ENCODE measurements around the gene CST9. TPM values are rescaled to one million over a fixed set of nuclear protein-coding genes. Genes with fewer than 3 reads are reported as not detected.

The CST9 gene
- total and polyA plus RNA-seq, 2 of the 13 experiments (the other 11 are each of a cell fraction or from before 2014, with no cell fraction given): 0.07 TPM; not detected in 1

GRCh38 chr20:23629017-23629541, 23.4 kb upstream of the CST9 start (continued):
- TF ChIP-seq DBP (CRISPR knock-in tag; IDR thresholded peaks at IDR 0.05; ENCODE audit: not compliant biosample characterization): no peak
- TF ChIP-seq PLRG1 (conservative IDR thresholded peaks at IDR 0.05): no peak
- peak; percentile 79 for TF ChIP-seq ZNF501 (CRISPR knock-in tag; IDR thresholded peaks at IDR 0.05)
- peak; percentile 95 for TF ChIP-seq ZSCAN5A (CRISPR knock-in tag; IDR thresholded peaks at IDR 0.05; ENCODE audit: borderline replicate concordance)
- peak; percentile 88 for TF ChIP-seq MEIS1 (CRISPR knock-in tag; IDR thresholded peaks at IDR 0.05; ENCODE audit: borderline replicate concordance)
- peak; percentile 92 for TF ChIP-seq SAP130 (CRISPR knock-in tag; IDR thresholded peaks at IDR 0.05; ENCODE audit: low read depth)
- 0 out of 2 replicates have a peak, but pooled peaks have one; percentile 25 for TF ChIP-seq ARNT2 (CRISPR knock-in tag; IDR thresholded peaks at IDR 0.05; ENCODE audit: low read depth)
- peak; percentile 89 for TF ChIP-seq HIC2 (CRISPR knock-in tag; IDR thresholded peaks at IDR 0.05; ENCODE audit: low read depth)
- no peak for TF ChIP-seq ATF5 (CRISPR knock-in tag; IDR thresholded peaks at IDR 0.05; ENCODE audit: low read depth)
- TF ChIP-seq TFDP1 (CRISPR knock-in tag; IDR thresholded peaks at IDR 0.05; ENCODE audit: borderline replicate concordance): peak; percentile 89; the same call in 1 of the 2 replicates
- peak; percentile 91 for TF ChIP-seq ZNF687 (CRISPR knock-in tag; IDR thresholded peaks at IDR 0.05)
- TF ChIP-seq HDAC1 (CRISPR knock-in tag; IDR thresholded peaks at IDR 0.05): peak; percentile 84
- no peak for TF ChIP-seq HOXA7 (CRISPR knock-in tag; IDR thresholded peaks at IDR 0.05)
- no peak for TF ChIP-seq ZNF816 (CRISPR knock-in tag; IDR thresholded peaks at IDR 0.05; ENCODE audit: borderline replicate concordance)
- TF ChIP-seq GTF2F1 (IDR thresholded peaks at IDR 0.05; ENCODE audit: low read length): no peak; the same call in 1 of the 2 replicates
- peak; percentile 66; the same call in 1 of the 2 replicates for TF ChIP-seq SIN3A (IDR thresholded peaks at IDR 0.05; ENCODE audit: borderline replicate concordance, low read depth, low read length)
- no peak; the same call in 1 of the 2 replicates for TF ChIP-seq ZNF180 (CRISPR knock-in tag; IDR thresholded peaks at IDR 0.05; ENCODE audit: borderline replicate concordance, low read depth)
- no peak for TF ChIP-seq ZNF598 (CRISPR knock-in tag; IDR thresholded peaks at IDR 0.05; ENCODE audit: borderline replicate concordance)
- TF ChIP-seq GATA4 (IDR thresholded peaks at IDR 0.05; ENCODE audit: borderline replicate concordance, low read depth): no peak

Measured in HepG2 (cell line).